Left hindlimb (tissue), 1 donor: Measurements from ENCODE around the gene GSC2.

Experiments used
- DNase-seq: peaks from one replicate; pipeline ENCODE4 v3.0.0-alpha.2; 2018

Gene GSC2

GRCh38 chr22:19152942-19153883, 3.1 kb upstream of the GSC2 start:
- DNase-seq = no peak

GRCh38 chr22:19151329-19152191, 1.5 kb upstream of the GSC2 start:
- DNase-seq = no peak

DNA sequence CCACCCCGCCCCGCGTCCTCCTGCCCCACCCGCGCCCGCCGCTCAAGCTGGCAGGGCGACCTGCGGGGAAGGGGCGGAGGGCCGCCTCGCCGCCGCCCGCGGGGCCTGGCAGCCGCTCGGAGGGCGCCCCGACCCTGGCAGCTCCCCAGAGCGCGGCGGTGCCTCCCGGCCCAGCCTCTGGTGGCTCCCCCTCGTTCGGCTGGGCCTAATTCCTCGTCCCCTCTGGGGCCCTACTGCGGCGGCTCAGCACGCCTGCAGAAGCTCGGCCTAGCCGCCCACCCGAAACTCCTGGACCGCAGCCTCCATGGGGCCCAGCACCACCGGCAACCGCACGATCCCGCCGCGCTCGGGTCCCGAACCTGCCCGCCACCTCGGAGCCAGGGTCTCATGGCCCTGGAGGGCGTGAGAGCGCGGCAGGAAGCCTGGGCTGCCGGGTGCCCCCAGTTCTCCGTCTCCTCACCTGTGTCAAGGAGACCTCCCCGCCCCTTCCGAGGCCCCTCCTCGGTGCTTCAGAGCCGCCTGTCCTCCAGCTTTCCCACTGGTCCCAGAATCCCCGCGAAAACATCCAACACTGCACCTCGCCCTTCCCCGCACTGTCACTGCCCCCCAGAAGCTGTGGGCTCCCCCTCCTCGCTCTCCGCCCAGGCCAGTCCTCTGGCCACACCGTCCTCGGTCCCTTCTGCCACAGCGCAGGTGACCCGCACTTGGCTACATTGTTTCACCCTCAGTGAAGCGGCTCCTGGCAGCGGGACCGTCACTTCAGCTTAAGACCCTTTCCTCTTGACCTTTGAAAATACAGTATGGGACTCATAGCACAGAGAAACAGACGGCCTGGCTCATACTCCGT, 613 bp upstream of the GSC2 start:
- DNase-seq = no peak

DNA sequence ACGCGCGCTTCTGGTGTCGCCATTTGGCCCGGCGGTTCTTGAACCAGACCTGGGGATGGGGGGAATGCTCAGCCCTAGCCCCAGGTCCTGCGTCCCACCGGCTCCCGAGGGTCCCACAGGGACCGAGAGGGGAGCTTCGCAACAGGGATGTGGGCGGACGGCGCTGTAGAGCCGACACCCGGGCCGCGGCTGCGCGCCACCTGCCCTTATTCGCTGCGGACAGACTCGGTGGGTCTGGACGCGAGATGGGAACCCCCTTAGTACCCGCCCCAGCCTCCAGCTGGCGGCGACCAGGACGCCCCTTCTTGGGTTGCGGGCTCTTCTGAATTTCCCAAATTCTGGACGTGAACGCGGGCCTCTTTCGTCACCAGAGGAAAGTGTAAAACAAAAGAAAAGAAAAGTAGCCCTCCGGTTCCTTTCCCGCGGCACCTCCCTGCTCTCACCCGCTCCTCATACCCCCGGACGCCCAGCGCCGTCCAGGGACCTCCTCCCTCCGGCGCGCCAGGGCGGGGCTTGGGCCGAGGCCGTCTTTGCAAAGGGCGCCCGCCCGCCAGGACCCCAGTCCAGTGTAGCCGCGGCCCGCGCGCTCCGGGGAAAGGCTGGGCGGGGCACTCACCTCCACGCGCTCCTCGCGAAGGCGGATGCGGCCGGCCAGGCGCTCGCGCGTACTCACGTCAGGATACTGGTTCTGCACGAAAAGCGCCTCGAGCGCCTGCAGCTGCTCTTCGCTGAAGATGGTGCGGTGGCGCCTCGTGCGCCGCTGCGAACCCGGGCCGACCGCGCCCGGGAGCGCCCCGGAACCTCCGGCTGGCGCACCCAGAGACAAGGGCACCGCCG, 827 bp downstream of the GSC2 start:
- DNase-seq = no peak

DNA sequence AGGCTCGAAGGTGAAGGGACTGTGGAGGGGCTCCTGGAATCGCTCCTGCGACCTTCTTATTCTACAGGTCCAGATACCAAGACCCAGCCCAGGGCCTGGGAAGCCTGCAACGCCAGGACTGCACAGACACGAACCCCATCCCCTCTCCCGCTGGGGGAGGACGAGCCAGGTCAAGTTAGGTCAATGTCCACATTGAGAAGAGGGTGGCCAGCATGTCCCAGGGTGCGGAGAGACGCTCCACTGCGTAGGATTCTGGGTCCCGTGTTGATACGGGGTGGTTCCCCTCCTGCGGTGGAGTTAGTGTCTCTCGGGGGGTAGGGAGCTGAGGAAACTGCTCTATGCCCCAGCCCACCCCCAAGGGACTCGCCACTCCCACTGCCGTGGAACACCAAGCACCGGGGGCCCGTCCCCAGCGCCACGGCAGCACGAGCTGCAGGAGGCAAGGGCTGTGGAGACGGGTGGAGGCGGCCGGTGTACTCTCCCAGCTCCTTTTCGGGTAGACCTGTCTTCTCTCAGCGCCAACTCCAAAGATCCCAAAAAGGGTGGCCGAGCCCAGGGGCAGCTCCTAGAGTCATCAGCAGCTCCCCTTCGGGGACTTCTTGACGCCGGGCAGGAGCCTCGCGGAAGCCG, 1.6 kb downstream of the GSC2 start:
- no peak for DNase-seq

- DNase-seq = no peak
Measured at GRCh38 chr22:19147195-19147780, 2.8 kb downstream of the GSC2 start.

GRCh38 chr22:19146215-19146968, 3.7 kb downstream of the GSC2 start:
- DNase-seq = no peak

DNA sequence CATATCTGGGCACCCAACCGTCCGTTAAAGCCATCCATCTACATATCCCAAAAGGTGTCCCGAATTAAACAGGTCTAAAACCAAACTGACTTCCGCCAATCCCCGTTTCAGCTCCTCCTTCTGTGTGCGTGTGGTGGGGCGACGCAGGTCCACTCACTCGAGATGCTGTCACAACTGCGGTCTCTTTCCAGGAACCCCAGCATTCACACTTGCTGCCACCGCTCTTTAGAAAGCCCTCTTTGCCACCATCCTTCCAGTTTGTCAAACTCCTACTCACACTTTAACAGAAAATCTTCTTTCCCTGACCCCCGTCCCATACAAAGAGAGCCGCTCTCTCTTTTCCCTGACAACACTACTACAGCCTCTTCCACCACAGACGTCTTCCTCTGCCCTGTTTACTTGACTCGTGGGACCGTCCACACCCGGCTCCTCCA, 6.1 kb downstream of the GSC2 start:
- DNase-seq = no peak

DNA sequence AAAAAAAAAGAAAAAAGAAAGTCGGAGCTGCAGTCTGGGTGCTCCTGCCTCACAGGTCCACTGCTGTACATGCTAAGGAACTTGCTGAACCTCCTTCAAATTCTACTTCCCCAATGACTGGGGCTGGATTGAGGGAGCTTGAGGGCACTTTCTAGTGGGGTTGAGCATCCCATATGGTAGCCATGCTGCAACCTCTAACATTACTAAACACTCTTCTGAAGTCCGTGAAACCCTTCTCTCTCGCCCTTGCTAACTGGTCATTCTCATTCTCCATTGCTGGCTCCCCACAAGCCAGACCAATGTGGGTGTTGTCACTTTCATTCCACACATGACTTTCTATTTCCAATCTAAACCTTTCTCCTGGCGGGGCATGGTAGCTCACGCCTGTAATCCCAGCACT, 6.9 kb downstream of the GSC2 start:
- DNase-seq = no peak

- no peak for DNase-seq
Measured at GRCh38 chr22:19142394-19142793, 7.7 kb downstream of the GSC2 start.

- no peak for DNase-seq
Measured at GRCh38 chr22:19139974-19140373, 10.1 kb downstream of the GSC2 start.

DNA sequence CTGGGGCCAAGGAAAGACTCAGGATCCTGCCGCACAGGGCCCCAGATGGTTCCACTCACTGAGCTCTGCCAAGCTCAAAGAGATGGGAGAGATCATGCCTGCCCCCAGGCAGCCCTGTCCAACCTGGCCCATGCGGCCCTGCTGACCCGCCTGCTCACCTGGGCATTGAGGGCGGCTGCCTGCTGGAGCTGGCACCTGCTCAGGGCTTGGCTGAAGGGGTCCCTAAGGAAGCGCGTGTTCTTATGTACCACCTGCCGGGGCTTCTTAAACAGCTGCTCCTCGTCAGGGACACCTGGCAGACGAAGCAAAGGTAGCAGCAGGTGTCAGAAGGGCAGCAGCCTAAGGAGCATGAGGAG, 11.1 kb downstream of the GSC2 start:
- DNase-seq = no peak

GRCh38 chr22:19138217-19139000, 11.7 kb downstream of the GSC2 start:
- no peak for DNase-seq

DNA sequence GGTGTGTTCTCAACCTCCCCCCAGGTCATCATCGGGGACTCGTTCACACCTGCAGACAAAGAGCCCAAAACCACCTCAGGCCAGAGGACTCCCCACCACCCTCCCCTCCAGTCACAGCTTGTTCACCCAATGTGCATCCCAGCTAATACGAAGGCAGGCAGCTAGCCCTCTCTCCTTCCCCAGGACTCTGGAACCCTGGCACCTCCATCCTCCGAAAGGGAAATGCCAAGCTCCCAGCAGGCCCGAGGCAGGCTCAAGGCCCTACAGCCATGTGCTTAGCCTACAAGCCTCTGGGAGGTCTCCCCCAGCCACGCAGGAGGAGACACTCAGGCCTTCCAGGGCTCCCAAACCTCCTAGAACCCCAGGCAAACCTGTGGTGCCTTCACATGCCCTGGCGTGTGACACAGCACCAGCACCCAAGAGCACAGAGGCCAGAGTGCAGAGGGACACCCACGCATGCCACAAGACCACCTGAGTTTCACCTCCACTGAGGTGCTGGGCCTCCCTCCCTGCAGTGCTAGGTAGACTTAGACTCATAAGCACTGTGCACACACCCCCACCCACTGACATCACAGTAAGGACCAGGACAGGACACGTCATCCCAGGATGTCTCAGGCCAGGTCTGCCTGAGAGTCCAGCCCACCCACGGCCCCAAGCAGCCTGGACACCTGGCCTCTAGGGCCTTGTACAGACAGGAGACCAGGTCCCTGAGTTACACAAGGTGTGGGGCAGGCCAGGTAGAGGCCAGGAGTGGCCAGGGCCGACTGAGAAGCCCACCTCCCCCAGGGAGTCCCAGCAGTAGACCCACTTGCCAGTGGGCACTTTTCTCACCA, 12.5 kb downstream of the GSC2 start:
- DNase-seq = no peak

DNA sequence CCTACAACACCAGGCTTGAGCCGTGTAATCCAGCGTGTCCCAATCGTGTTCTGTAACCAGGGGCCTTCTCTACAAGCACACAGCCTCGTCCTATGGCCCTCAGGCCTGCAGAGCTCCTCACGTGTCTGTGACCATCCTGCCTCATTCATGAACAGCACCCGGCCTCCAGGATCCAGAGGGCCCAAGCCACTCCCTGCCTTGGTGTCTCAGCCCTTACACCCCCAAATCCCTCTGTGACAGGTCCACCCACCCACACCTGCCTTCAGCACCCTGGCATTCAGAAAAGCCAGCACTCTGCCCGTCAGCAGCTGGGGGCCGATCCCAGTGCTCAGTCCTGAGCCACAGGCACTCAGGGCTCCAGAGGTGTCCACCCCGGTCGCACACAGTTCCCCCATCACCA, 13.2 kb downstream of the GSC2 start:
- DNase-seq = no peak

DNA sequence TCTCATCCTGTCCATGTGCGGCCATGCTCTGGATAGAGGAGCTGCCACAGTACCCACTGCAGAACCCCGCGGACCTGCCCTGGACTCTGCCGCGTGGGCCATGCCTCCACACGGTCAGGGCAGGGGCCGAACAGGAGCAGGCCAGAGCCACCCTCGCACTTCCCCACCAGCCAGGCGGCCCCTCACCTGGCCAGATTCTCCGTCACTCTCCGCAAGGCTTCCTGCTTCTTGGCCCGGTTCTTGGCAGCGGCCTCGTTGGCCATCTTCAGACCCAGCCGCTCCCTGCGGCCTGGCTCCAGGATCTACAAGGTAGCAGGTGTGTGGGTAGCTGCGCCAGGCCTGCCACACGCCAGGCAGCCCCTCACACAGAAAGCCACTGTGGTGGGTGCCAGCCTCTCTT, 15.2 kb downstream of the GSC2 start:
- no peak for DNase-seq

DNA sequence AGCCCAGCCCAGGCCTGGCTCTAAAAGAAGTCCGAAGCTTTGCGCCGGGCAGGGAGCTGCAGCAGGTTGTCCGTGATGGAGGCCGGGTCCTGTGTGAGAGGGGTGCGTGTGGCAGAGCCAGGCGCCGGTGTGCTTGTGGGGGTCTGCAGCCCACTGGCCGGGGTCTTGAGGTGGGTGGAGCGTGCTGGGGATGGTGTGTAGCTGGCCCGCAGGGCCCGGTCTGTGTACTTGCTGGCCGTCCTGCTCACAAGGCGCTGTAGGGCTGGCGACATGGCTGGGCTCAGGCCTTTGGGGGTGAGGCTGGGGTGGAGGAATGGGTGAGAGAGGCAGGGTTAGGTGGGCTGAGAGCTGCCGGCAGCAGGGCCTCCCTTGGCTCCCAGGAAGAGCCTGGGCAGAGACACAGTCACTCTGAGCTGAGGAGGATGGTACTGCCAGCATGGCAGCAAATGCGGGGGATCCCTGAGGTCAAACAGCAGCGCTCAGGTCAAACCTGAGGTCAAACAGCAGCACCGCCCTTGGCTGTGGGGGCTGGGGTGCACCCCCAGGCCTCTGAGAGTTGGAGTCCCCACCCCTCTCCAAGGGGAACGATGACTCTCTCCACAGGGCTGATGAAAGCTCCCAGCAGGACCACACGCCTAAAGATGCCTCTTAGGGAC, 15.8 kb downstream of the GSC2 start:
- no peak for DNase-seq

DNA sequence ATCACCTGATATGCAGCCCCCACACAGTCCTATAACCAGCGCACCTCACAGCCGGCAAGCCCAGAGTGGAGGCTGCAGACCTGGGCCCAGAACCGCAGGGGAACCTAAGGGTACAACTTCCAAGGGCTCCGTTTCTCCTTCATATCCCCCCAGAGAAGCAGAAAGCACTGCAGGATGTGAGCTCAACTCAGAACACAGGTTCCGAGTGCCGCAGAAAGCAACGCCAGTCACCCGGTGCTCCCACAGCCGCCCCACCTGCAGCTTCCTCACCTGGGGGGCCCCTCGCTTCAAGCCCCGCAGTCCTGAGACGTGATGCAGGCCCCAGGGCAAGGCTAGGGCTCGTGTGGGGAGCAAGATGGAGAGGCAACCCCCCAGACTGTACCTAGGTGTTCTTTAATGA, 16.5 kb downstream of the GSC2 start:
- no peak for DNase-seq
